Astrocyte (in vitro differentiated cells and primary cell): Measurements from ENCODE around the gene PEX16.

Experiments used
- EZH2 ChIP-seq: IDR thresholded peaks from 2 replicates; pipeline ENCODE4 v1.6.1; 2012; ENCODE audit warnings: mild to moderate bottlenecking, low read length, inconsistent platforms; ENCODE audit not compliant: insufficient read depth
- TF ChIP-seq, protein P1 (sequence below): IDR thresholded peaks from 2 replicates; pipeline ENCODE4 v1.5.1; 2011; ENCODE audit warnings: low read depth, mild to moderate bottlenecking, inconsistent platforms, low read length, moderate library complexity; ENCODE audit not compliant: insufficient read depth

DNA sequence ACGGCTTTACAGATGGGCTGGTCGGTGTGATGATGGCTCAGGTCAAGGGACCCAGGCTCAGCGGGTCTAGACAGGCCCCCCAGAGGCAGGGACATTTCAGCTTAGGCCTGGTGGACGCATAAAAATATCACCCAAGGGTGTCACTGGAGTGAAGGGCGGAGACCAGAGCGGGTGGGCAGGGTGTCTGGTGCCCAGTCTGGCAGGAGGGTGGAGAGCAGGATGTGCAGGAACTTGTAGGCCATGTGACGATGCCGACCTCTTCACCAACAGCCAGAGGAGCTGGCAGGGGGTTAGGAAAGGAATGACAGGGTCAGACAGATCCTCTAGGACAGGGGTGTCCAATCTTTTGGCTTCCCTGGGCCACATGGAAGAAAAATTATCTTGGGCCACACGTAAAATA is 27.7 kb downstream of the PEX16 start:
- TF ChIP-seq, protein P1, sequence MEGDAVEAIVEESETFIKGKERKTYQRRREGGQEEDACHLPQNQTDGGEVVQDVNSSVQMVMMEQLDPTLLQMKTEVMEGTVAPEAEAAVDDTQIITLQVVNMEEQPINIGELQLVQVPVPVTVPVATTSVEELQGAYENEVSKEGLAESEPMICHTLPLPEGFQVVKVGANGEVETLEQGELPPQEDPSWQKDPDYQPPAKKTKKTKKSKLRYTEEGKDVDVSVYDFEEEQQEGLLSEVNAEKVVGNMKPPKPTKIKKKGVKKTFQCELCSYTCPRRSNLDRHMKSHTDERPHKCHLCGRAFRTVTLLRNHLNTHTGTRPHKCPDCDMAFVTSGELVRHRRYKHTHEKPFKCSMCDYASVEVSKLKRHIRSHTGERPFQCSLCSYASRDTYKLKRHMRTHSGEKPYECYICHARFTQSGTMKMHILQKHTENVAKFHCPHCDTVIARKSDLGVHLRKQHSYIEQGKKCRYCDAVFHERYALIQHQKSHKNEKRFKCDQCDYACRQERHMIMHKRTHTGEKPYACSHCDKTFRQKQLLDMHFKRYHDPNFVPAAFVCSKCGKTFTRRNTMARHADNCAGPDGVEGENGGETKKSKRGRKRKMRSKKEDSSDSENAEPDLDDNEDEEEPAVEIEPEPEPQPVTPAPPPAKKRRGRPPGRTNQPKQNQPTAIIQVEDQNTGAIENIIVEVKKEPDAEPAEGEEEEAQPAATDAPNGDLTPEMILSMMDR: no peak
- no peak for TF ChIP-seq EZH2
